IMR-90 (cell line): ENCODE measurements around the gene STRADA. TPM values are rescaled to one million over a fixed set of nuclear protein-coding genes. Genes with fewer than 3 reads are reported as not detected.

Experiments
- ATAC-seq: fragments of 200-7000 bp; cut with Tn5 transposase; 2 replicates; pipeline ENCODE4 v1.9.1; 2020; ENCODE audit warnings: low read depth, mild to moderate bottlenecking, moderate library complexity
- BruUV-seq: library from RNA; stranded (reverse); fragments of 400-500 nt; replicated peaks from 2 replicates; lab custom pipeline; 2021; lab: Mats Ljungman, UMichigan
- CTCF ChIA-PET: fragments of 300-600 bp; formaldehyde crosslinking; extraction: SDS; loops from one replicate; lab custom pipeline; 2021; ENCODE audit warnings: antibody characterized with exemption; lab: Yijun Ruan, JAX
- POLR2A ChIA-PET: fragments of 300-600 bp; sonication (Branson Sonifier 250); formaldehyde crosslinking; loops from one replicate; lab custom pipeline; 2022; ENCODE audit warnings: antibody characterized with exemption; ENCODE audit not compliant: unreplicated experiment; lab: Charles Lee
- DNase-seq: peaks from one replicate; pipeline ENCODE4 v3.0.0; 2013
- H2AFZ ChIP-seq: replicated peaks from 2 replicates; pipeline ENCODE3; 2013; ENCODE audit warnings: low read length, mild to moderate bottlenecking; ENCODE audit not compliant: poor library complexity
- H2AK5ac ChIP-seq: 2 replicates; pipeline ENCODE4 v1.6.1; 2013; ENCODE audit warnings: low read depth, low read length, inconsistent platforms
- H2AK9ac ChIP-seq: replicated peaks from 2 replicates; pipeline ENCODE3; 2013; ENCODE audit warnings: mild to moderate bottlenecking, low read depth, low read length, moderate library complexity; ENCODE audit not compliant: poor library complexity
- H2BK120ac ChIP-seq: 2 replicates; pipeline ENCODE4 v1.6.1; 2013; ENCODE audit warnings: low read depth, low read length, inconsistent platforms
- H2BK15ac ChIP-seq: 3 replicates; pipeline ENCODE4 v1.6.1; 2013; ENCODE audit warnings: low read depth, low read length, inconsistent platforms
- H2BK20ac ChIP-seq: 2 replicates; pipeline ENCODE4 v1.6.1; 2013; ENCODE audit warnings: low read depth, mild to moderate bottlenecking, inconsistent platforms, low read length, moderate library complexity
- H2BK5ac ChIP-seq: 2 replicates; pipeline ENCODE4 v1.6.1; 2013; ENCODE audit warnings: mild to moderate bottlenecking, low read depth, low read length, inconsistent platforms; ENCODE audit not compliant: poor library complexity, severe bottlenecking
- H3K14ac ChIP-seq: replicated peaks from 2 replicates; pipeline ENCODE4 v1.6.1; 2013; ENCODE audit warnings: low read depth, low read length, inconsistent platforms
- H3K18ac ChIP-seq: 2 replicates; pipeline ENCODE4 v1.6.1; 2013; ENCODE audit warnings: low read depth, low read length, control low read depth
- H3K23ac ChIP-seq: 2 replicates; pipeline ENCODE4 v1.6.1; 2013; ENCODE audit warnings: low read depth, low read length, inconsistent platforms
- H3K27ac ChIP-seq: 2 replicates; pipeline ENCODE4 v1.5.1; 2013; ENCODE audit warnings: mild to moderate bottlenecking, control low read depth, low read length; ENCODE audit not compliant: insufficient read depth
- H3K27me3 ChIP-seq: 2 replicates; pipeline ENCODE4 v1.6.1; 2013; ENCODE audit warnings: low read length; ENCODE audit not compliant: control insufficient read depth, insufficient read depth
- H3K36me3 ChIP-seq: 2 replicates; pipeline ENCODE4 v1.6.1; 2013; ENCODE audit warnings: low read length, mixed read lengths; ENCODE audit not compliant: control insufficient read depth, insufficient read depth
- H3K4ac ChIP-seq: 2 replicates; pipeline ENCODE4 v1.6.1; 2013; ENCODE audit warnings: low read depth, low read length, inconsistent platforms
- H3K4me1 ChIP-seq: 2 replicates; pipeline ENCODE4 v1.6.1; 2013; ENCODE audit warnings: low read length, mixed read lengths; ENCODE audit not compliant: control insufficient read depth, insufficient read depth
- H3K4me2 ChIP-seq: 2 replicates; pipeline ENCODE4 v1.6.1; 2013; ENCODE audit warnings: low read depth, mild to moderate bottlenecking, control low read depth, low read length, moderate library complexity
- H3K4me3 ChIP-seq: 2 replicates; pipeline ENCODE4 v1.5.1; 2013; ENCODE audit warnings: low read depth, mild to moderate bottlenecking, control low read depth, low read length, moderate library complexity; ENCODE audit not compliant: insufficient read depth
- H3K56ac ChIP-seq: 2 replicates; pipeline ENCODE4 v1.6.1; 2013; ENCODE audit warnings: low read length, inconsistent platforms; ENCODE audit not compliant: insufficient read depth; ENCODE audit errors: extremely low read depth
- H3K79me1 ChIP-seq, 2 experiments: 2 replicates each; pipeline ENCODE4 v1.6.1; 2013; ENCODE audit warnings: low read length in 2 of 2, inconsistent platforms in 1 of 2, low read depth in 1 of 2
- H3K9ac ChIP-seq: 2 replicates; pipeline ENCODE4 v1.6.1; 2013; ENCODE audit warnings: low read depth, low read length, control low read depth
- H3K9me1 ChIP-seq: 2 replicates; pipeline ENCODE4 v1.6.1; 2013; ENCODE audit warnings: low read length, inconsistent platforms; ENCODE audit not compliant: insufficient read depth
- H3K9me3 ChIP-seq: 2 replicates; pipeline ENCODE4 v1.6.1; 2013; ENCODE audit warnings: low read length; ENCODE audit not compliant: control insufficient read depth, insufficient read depth
- H4K20me1 ChIP-seq: 2 replicates; pipeline ENCODE4 v1.6.1; 2013; ENCODE audit warnings: low read length, inconsistent platforms; ENCODE audit not compliant: insufficient read depth
- H4K5ac ChIP-seq: 2 replicates; pipeline ENCODE4 v1.6.1; 2013; ENCODE audit warnings: mild to moderate bottlenecking, low read depth, low read length, control low read depth
- H4K8ac ChIP-seq, 2 experiments: 2 replicates each; pipeline ENCODE4 v1.6.1; 2013; ENCODE audit warnings: low read depth in 2 of 2, low read length in 2 of 2, control low read depth in 1 of 2, inconsistent platforms in 1 of 2
- H4K91ac ChIP-seq: 2 replicates; pipeline ENCODE4 v1.6.1; 2013; ENCODE audit warnings: low read depth, low read length, inconsistent platforms; ENCODE audit not compliant: insufficient read depth
- BHLHE40 ChIP-seq: fragments of 150-350 bp; IDR thresholded peaks from 2 replicates; pipeline ENCODE4 v1.6.1; 2016; ENCODE audit warnings: mild to moderate bottlenecking, low read depth, low read length
- CHD1 ChIP-seq: IDR thresholded peaks from 2 replicates; pipeline ENCODE4 v1.6.1; 2012; ENCODE audit warnings: low read depth, low read length, improper control_type of control experiment
- NFE2L2 ChIP-seq: fragments of 150-350 bp; IDR thresholded peaks from 2 replicates; pipeline ENCODE4 v1.6.1; 2016; ENCODE audit warnings: low read depth, mild to moderate bottlenecking, low read length
- POLR2A ChIP-seq: IDR thresholded peaks from 2 replicates; pipeline ENCODE4 v1.6.1; 2012; ENCODE audit warnings: mild to moderate bottlenecking, low read depth, low read length
- WGBS, 2 experiments: methylation state at CpG; one replicate each; pipeline versions ENCODE4 v1.1.5 to v1.1.7; 2013; ENCODE audit warnings: missing lambda C conversion rate in 2 of 2; ENCODE audit not compliant: insufficient read length in 1 of 2; ENCODE audit errors: extremely low coverage in 2 of 2; 5-methylcytosine and 5-hydroxymethylcytosine counted together
- dilution Hi-C: fragments of 300-500 bp; cut with HindIII; formaldehyde crosslinking; loops from one replicate; pipeline ENCODE4 v1.14.3; 2018; ENCODE audit warnings: low sequenced_read_pairs; ENCODE audit not compliant: unreplicated experiment
- in situ Hi-C: fragments of 300-500 bp; cut with MboI; formaldehyde crosslinking; loops from 3 replicates; pipeline ENCODE4 v1.14.3; 2019; ENCODE audit warnings: low sequenced_read_pairs, inconsistent platforms, mixed read lengths
- intact Hi-C: fragments of 100-400 bp; cut with micrococcal nuclease; formaldehyde crosslinking; loops from 2 replicates; pipeline ENCODE4 v1.10.0; 2022
- polyA plus RNA-seq, 3 experiments: library from polyadenylated mRNA; depleted of rRNA; stranded (reverse); fragments of >200 nt; gene quantifications; 2 replicates each; pipeline ENCODE4 v1.2.3, GENCODE V29; 2012; ENCODE audit warnings: low replicate concordance in 1 of 3
- total RNA-seq: library from RNA; depleted of rRNA; stranded (reverse); fragments of >200 nt; gene quantifications from 2 replicates; pipeline ENCODE4 v1.2.3, GENCODE V29; 2012

Gene STRADA
- total and polyA plus RNA-seq, 2 of the 4 experiments (the other 2 are of a cell fraction), result 19.9 to 30.9 TPM

GRCh38 chr17:63679214-63679613 is 62.4 kb downstream of the STRADA start:
- H4K20me1 ChIP-seq, result peaks cover 3% of the 10 kb centered on the region; the same call in 1 of the 2 replicates
- no peaks in the 10 kb centered on the region for H3K9me1 ChIP-seq
- peaks cover 8% of the 10 kb centered on the region for H3K36me3 ChIP-seq
- H4K91ac ChIP-seq, result no peak overlapping the region
- CTCF ChIA-PET, result no interaction called here
- H3K23ac ChIP-seq, result no peak overlapping the region
- no peak overlapping the region for H2BK120ac ChIP-seq
- no TSS peak for BruUV-seq
- no peak overlapping the region for H4K5ac ChIP-seq
- no peaks in the 10 kb centered on the region for H3K27me3 ChIP-seq
- TF ChIP-seq POLR2A (no peak), NFE2L2 (no peak), BHLHE40 (no peak), CHD1 (no peak)
- H4K8ac ChIP-seq, result no peak overlapping the region
- peaks cover 10% of the 10 kb centered on the region for H3K4me1 ChIP-seq
- H2AK9ac ChIP-seq, result no peak overlapping the region
- H3K18ac ChIP-seq, result no peak overlapping the region
- no peaks in the 10 kb centered on the region for H3K9me3 ChIP-seq
- no peak overlapping the region for H2BK5ac ChIP-seq
- no peak overlapping the region for H2AFZ ChIP-seq
- POLR2A ChIA-PET, result no interaction called here
- H3K56ac ChIP-seq, result no peak overlapping the region
- no peak overlapping the region for H3K4me3 ChIP-seq
- H3K79me1 ChIP-seq, result peaks cover 0 to 3% of the 10 kb centered on the region in 2 experiments; a peak in 1 of 4 replicates
- no peak overlapping the region for H3K9ac ChIP-seq
- WGBS, 2 experiments, result 100% methylated on average over 1 of the region's 5 CpGs; no CpG with 5 or more reads in 1 of the 2 experiments
- no peak overlapping the region for H2BK20ac ChIP-seq
- intact Hi-C loops, result loop anchor here (5.0 kb wide), 1 partner anchor 52 kb away; no protein-coding TSS in a partner anchor
- no peak overlapping the region for H3K4ac ChIP-seq
- H2BK15ac ChIP-seq, result no peak overlapping the region
- dilution Hi-C loops, result no loop called here
- no peak overlapping the region for H2AK5ac ChIP-seq
- no peak for ATAC-seq
- no peak for DNase-seq
- no peak overlapping the region for H3K14ac ChIP-seq
- no peak overlapping the region for H3K27ac ChIP-seq
- H3K4me2 ChIP-seq, result no peak overlapping the region
- in situ Hi-C loops, result no loop called here
